GM23248 (cell line): Measurements from ENCODE around the gene PPP1R12B. TPM values are rescaled to one million over a fixed set of nuclear protein-coding genes. Genes with fewer than 3 reads are reported as not detected.

Source experiments
- DNase-seq: peaks from one replicate; pipeline ENCODE4 v3.0.0-alpha.2; 2015
- H2AFZ ChIP-seq: fragments of 200-600 bp; sonication (generic); 2 replicates; pipeline ENCODE4 v1.6.1; 2016; ENCODE audit warnings: antibody characterized with exemption
- H3F3A ChIP-seq: fragments of 200-600 bp; sonication (generic); 2 replicates; pipeline ENCODE4 v1.6.1; 2016; ENCODE audit warnings: mild to moderate bottlenecking, antibody characterized with exemption, mixed run types; ENCODE audit not compliant: insufficient read depth
- H3K27ac ChIP-seq: fragments of 200-600 bp; sonication (generic); 2 replicates; pipeline ENCODE4 v1.5.1; 2016; ENCODE audit warnings: mild to moderate bottlenecking
- H3K27me3 ChIP-seq: fragments of 200-600 bp; sonication (generic); replicated peaks from 2 replicates; pipeline ENCODE4 v1.6.1; 2016; ENCODE audit warnings: mild to moderate bottlenecking; ENCODE audit not compliant: insufficient read depth
- H3K36me3 ChIP-seq: fragments of 200-600 bp; sonication (generic); 2 replicates; pipeline ENCODE4 v1.6.1; 2016; ENCODE audit warnings: low read depth, mild to moderate bottlenecking
- H3K4me1 ChIP-seq: fragments of 200-600 bp; sonication (generic); 2 replicates; pipeline ENCODE4 v1.6.1; 2016; ENCODE audit warnings: mild to moderate bottlenecking; ENCODE audit not compliant: insufficient read depth
- H3K4me2 ChIP-seq: fragments of 200-600 bp; sonication (generic); one replicate; pipeline ENCODE4 v1.6.1; 2016; ENCODE audit warnings: mild to moderate bottlenecking; ENCODE audit not compliant: unreplicated experiment
- H3K4me3 ChIP-seq: fragments of 200-600 bp; sonication (generic); 2 replicates; pipeline ENCODE4 v1.5.1; 2016; ENCODE audit warnings: mild to moderate bottlenecking
- H3K79me2 ChIP-seq: fragments of 200-600 bp; sonication (generic); 2 replicates; pipeline ENCODE4 v1.6.1; 2016; ENCODE audit warnings: mild to moderate bottlenecking; ENCODE audit not compliant: insufficient read depth
- H3K9ac ChIP-seq: fragments of 200-600 bp; sonication (generic); 2 replicates; pipeline ENCODE4 v1.6.1; 2016; ENCODE audit warnings: mild to moderate bottlenecking
- H3K9me2 ChIP-seq: fragments of 200-600 bp; sonication (generic); 2 replicates; pipeline ENCODE4 v1.6.1; 2016; ENCODE audit warnings: mixed run types, mild to moderate bottlenecking, moderate library complexity; ENCODE audit not compliant: insufficient read depth
- H3K9me3 ChIP-seq: fragments of 200-600 bp; sonication (generic); one replicate; pipeline ENCODE4 v1.6.1; 2017; ENCODE audit warnings: low read depth
- H4K20me1 ChIP-seq: fragments of 200-600 bp; sonication (generic); 2 replicates; pipeline ENCODE4 v1.6.0; 2016; ENCODE audit not compliant: insufficient read depth
- EZH2 ChIP-seq: fragments of 200-600 bp; sonication (generic); IDR thresholded peaks from 2 replicates; pipeline ENCODE4 v1.6.1; 2018; ENCODE audit warnings: antibody characterized with exemption, mild to moderate bottlenecking; ENCODE audit not compliant: insufficient read depth, poor library complexity, severe bottlenecking
- EZH2phosphoT487 ChIP-seq: fragments of 200-600 bp; sonication (generic); IDR thresholded peaks from 2 replicates; pipeline ENCODE4 v1.6.1; 2018; ENCODE audit warnings: antibody characterized with exemption, moderate library complexity, mild to moderate bottlenecking, low read depth; ENCODE audit not compliant: insufficient read depth
- WGBS, 2 experiments: methylation state at CpG; one replicate each; pipeline ENCODE4 v1.1.6; 2015 to 2017; ENCODE audit warnings: low lambda C conversion rate in 2 of 2, low coverage in 1 of 2; ENCODE audit errors: missing lambda C conversion rate in 2 of 2; 5-methylcytosine and 5-hydroxymethylcytosine counted together
- in situ Hi-C: fragments of 300-500 bp; cut with MboI; formaldehyde crosslinking; loops from 2 replicates; pipeline ENCODE4 v1.15.0; 2020
- polyA plus RNA-seq: library from polyadenylated mRNA; unstranded; fragments of >200 nt; fragmentation: Nextera tagmentation; extraction: Ambion mirVana; gene quantifications from 2 replicates; pipeline ENCODE4 v1.2.1, GENCODE V29; 2016
- total RNA-seq: library from RNA; depleted of rRNA; stranded (reverse); fragments of >200 nt; shearing (Covaris generic); gene quantifications from 2 replicates; pipeline ENCODE4 v1.2.3, GENCODE V29; 2014

PPP1R12B gene
- total and polyA plus RNA-seq, 2 experiments from 2014 or later = 3.6 to 14.6 TPM

- no peaks in the 10 kb centered on the region for H3F3A ChIP-seq
- H4K20me1 ChIP-seq = no peaks in the 10 kb centered on the region
- H3K4me3 ChIP-seq = no peak overlapping the region
- in situ Hi-C loops = no loop called here
- no peak overlapping the region for H2AFZ ChIP-seq
- TF ChIP-seq EZH2 (no peak), EZH2phosphoT487 (no peak)
- H3K4me1 ChIP-seq = 0 out of 2 replicates have a peak, but pooled peaks cover 4% of the 10 kb centered on the region
- no peak overlapping the region for H3K27ac ChIP-seq
- WGBS, 2 experiments = 54 to 74% methylated on average over 1 of the region's 1 CpG
- H3K27me3 ChIP-seq = no peaks in the 10 kb centered on the region
- H3K4me2 ChIP-seq = no peak overlapping the region
- H3K36me3 ChIP-seq = no peaks in the 10 kb centered on the region
- no peak for DNase-seq
- no peaks in the 10 kb centered on the region for H3K9me3 ChIP-seq
- no peaks in the 10 kb centered on the region for H3K9me2 ChIP-seq
- H3K9ac ChIP-seq = no peak overlapping the region
- H3K79me2 ChIP-seq = no peaks in the 10 kb centered on the region
These were observed 212.7 kb downstream of the PPP1R12B start for GRCh38 chr1:202561240-202561639.

- no peak overlapping the region for H3K4me2 ChIP-seq
These were observed 213.4 kb downstream of the PPP1R12B start for GRCh38 chr1:202561726-202562443.

DNA sequence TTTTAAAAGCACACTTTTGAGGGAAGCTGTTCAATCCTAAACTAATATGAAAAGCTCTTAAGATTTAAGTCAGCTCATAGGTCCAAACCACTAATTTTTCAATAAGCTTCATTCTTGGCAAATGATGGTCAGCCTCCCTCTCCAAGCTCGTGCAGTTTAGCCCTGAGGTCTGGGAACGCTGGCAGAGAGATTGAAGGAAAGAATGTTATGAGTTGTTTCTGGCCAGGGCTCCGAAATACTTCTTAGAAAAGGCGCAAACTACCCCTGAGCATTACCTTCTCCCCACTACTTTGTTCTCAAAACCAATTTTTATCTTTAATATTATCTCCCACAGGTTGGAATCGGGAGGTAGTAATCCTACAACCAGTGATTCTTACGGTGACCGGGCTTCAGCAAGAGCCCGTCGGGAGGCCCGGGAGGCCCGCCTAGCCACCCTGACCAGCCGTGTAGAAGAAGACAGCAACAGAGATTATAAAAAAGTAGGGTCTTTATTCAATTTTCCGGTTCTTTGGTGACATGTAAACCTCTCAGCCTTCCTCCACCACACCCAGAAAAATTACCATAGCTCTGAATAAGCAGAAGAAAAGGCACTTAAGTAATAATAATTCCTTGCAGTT lies 214.1 kb downstream of the PPP1R12B start:
- no peak overlapping the region for H3K27ac ChIP-seq
- H3K9me3 ChIP-seq = no peaks in the 10 kb centered on the region
- H3K27me3 ChIP-seq = no peaks in the 10 kb centered on the region
- WGBS, 2 experiments = 53 to 54% methylated on average over 13 of the region's 13 CpGs
- DNase-seq = peak; percentile 34
- no peak overlapping the region; the same call in 1 of the 2 replicates for H2AFZ ChIP-seq
- no peaks in the 10 kb centered on the region for H3K36me3 ChIP-seq
- TF ChIP-seq EZH2phosphoT487 (no peak), EZH2 (no peak)
- no peak overlapping the region for H3K9ac ChIP-seq
- peaks cover 13% of the 10 kb centered on the region for H3K4me1 ChIP-seq
- peak overlapping the region; percentile 1 for H3K4me2 ChIP-seq
- H3F3A ChIP-seq = peaks cover 8% of the 10 kb centered on the region
- no peaks in the 10 kb centered on the region for H3K79me2 ChIP-seq
- no peaks in the 10 kb centered on the region for H4K20me1 ChIP-seq
- no peaks in the 10 kb centered on the region for H3K9me2 ChIP-seq
- in situ Hi-C loops = no loop called here
- H3K4me3 ChIP-seq = no peak overlapping the region

More at GRCh38 chr1:202561726-202562443, 213.4 kb downstream of the PPP1R12B start:
- Histone ChIP-seq H3K79me2 (no peaks in the 10 kb centered on the region), H4K20me1 (no peaks in the 10 kb centered on the region), H3K9me3 (no peaks in the 10 kb centered on the region), H3K4me3 (no peak overlapping the region), H3K36me3 (no peaks in the 10 kb centered on the region), H3K27me3 (no peaks in the 10 kb centered on the region), H3F3A (0 out of 2 replicates have a peak, but pooled peaks cover 1% of the 10 kb centered on the region), H3K4me1 (peaks cover 6% of the 10 kb centered on the region; the same call in 1 of the 2 replicates), H3K9ac (no peak overlapping the region), H3K9me2 (no peaks in the 10 kb centered on the region), H2AFZ (no peak overlapping the region), H3K27ac (no peak overlapping the region)
- WGBS, 2 experiments = 47 to 48% methylated on average over 2 of the region's 2 CpGs
- TF ChIP-seq EZH2 = no peak
- no peak for TF ChIP-seq EZH2phosphoT487
- in situ Hi-C loops = no loop called here
- peak; percentile 20 for DNase-seq

- no peaks in the 10 kb centered on the region for H3K79me2 ChIP-seq
- no peaks in the 10 kb centered on the region for H4K20me1 ChIP-seq
- H3K4me2 ChIP-seq = no peak overlapping the region
- H3K9ac ChIP-seq = no peak overlapping the region
- no peaks in the 10 kb centered on the region for H3K9me2 ChIP-seq
- no peak overlapping the region for H2AFZ ChIP-seq
- H3F3A ChIP-seq = peaks cover 20% of the 10 kb centered on the region
- H3K27ac ChIP-seq = no peak overlapping the region
- H3K27me3 ChIP-seq = no peaks in the 10 kb centered on the region
- WGBS, 2 experiments = 95 to 97% methylated on average over 1 of the region's 1 CpG
- H3K36me3 ChIP-seq = no peaks in the 10 kb centered on the region
- in situ Hi-C loops = no loop called here
- H3K9me3 ChIP-seq = no peaks in the 10 kb centered on the region
- no peak for DNase-seq
- TF ChIP-seq EZH2phosphoT487 (no peak), EZH2 (no peak)
- no peak overlapping the region for H3K4me3 ChIP-seq
- H3K4me1 ChIP-seq = peaks cover 25% of the 10 kb centered on the region
These were observed 215.3 kb downstream of the PPP1R12B start for GRCh38 chr1:202563818-202564217.
